K562 (cell line): ENCODE data around the gene SLC39A13.

Experiments
- CTCF ChIP-seq, 3 experiments: IDR thresholded peaks in 2 of 3; conservative IDR thresholded peaks in 1 of 3; 2 replicates each; pipeline ENCODE4 v1.5.1; 2011 to 2012; ENCODE audit warnings: low read length in 3 of 3, mild to moderate bottlenecking in 3 of 3, control low read depth in 2 of 3, improper control_type of control experiment in 1 of 3, inconsistent platforms in 1 of 3, low read depth in 1 of 3, mixed read lengths in 1 of 3, moderate library complexity in 1 of 3; ENCODE audit not compliant: insufficient read depth in 2 of 3
- MECOM ChIP-seq: fragments of 250-450 bp; sonication (Bioruptor Pico); IDR thresholded peaks from 2 replicates; pipeline ENCODE4 v1.8.0; 2022; ENCODE audit warnings: inconsistent platforms
- NR3C1 ChIP-seq: sonication (generic); formaldehyde crosslinking; IDR thresholded peaks from 2 replicates; pipeline ENCODE4 v1.8.1; 2022; ENCODE audit warnings: missing genetic modification reagents
- UBTF ChIP-seq, 2 experiments: IDR thresholded peaks; 2 replicates each; pipeline ENCODE4 v1.6.1; 2012; ENCODE audit warnings: improper control_type of control experiment in 2 of 2, low read depth in 2 of 2, low read length in 2 of 2, borderline replicate concordance in 1 of 2
- ZNF274 ChIP-seq: IDR thresholded peaks from 2 replicates; pipeline ENCODE4 v1.6.1; 2011; ENCODE audit warnings: low read depth, mild to moderate bottlenecking, low read length, moderate library complexity, borderline replicate concordance

GRCh38 chr11:47387944-47388696, 20.3 kb upstream of the SLC39A13 start:
- TF ChIP-seq CTCF (IDR thresholded peaks at IDR 0.05 in 2 of 3, conservative IDR thresholded peaks at IDR 0.05 in 1 of 3; ENCODE audit: insufficient read depth in 2 of 3, low read depth in 1 of 3, low read length in 3 of 3) (no peak), NR3C1 (CRISPR knock-in tag) (no peak), UBTF (IDR thresholded peaks at IDR 0.05; ENCODE audit: borderline replicate concordance in 1 of 2, low read depth in 2 of 2, low read length in 2 of 2) (no peak), ZNF274 (no peak), MECOM (CRISPR knock-in tag) (no peak)
